GM21423 (cell line): ENCODE results near the gene IL22RA2.
A peak's percentile ranks its signal among the peaks of the same experiment; 100 is the strongest.

Source experiments
- ATAC-seq: cut with Tn5 transposase; IDR thresholded peaks from one replicate; pipeline ENCODE4 v1.9.1; 2021; ENCODE audit warnings: mild to moderate bottlenecking, moderate library complexity; ENCODE audit not compliant: unreplicated experiment

IL22RA2 gene

DNA sequence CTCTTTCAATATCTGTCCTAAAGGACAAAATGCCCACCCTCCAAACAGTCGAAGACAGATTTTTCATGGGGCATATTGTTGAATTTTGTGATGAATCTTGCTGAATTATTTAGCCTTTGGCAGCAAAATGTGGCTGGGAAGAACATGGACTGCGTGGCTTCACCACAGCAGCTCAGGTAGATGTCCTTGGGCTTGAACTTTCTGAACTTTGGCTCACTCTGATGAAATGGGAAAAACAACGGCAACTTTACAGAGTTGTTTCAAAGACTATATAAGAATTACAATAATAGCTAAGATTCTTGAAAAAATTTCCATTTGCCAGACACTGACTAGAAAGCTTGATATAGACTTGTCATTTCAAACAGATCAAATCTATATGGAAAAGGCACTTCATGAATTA lies 75.9 kb downstream of the IL22RA2 start:
- no peak for ATAC-seq

DNA sequence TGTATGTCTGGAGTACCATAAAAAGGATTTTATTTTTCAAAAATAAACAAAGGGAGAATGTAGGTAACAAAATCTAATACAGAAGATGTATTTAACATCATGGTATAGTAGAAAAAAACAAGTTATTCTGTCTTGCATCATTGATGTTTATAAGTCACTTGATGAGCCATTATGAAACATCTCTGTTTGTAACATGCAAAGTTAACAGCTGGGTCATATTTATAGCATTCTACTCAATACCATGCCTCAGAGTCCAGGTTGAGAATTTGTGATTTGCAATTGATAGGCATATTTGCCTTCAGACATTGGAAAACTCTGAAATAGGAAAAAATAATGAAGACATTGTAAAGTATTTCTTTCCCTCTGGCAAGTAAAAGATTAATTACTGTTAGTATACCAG lies 76.4 kb downstream of the IL22RA2 start:
- peak; percentile 31 for ATAC-seq

DNA sequence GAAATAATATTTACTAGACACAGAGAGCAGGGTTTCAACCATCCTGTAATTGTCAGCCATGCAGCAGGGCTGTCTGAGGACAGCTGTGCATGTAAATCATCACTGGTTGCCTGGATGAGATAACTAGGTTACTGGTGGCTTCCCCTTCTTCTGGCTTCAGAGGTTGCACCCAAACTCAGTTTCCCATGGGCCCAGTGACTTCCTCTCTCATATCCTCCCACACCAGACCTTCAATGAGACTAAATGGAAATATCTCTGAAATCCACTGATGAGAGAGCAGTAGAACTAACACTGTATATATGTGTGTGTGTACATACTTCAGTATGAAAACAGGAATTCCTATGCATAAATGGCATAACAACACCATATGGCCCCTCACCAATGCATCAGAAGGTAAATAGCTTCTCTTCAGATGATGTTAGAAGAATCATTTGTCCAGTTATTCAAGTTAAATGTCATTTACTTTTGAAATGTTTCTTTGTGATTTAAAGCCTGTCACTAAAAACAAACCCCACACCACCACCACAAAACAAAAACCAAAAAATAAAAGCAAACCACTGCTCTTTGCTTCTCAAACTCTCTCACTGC lies 77.7 kb downstream of the IL22RA2 start:
- peak; percentile 71 for ATAC-seq

DNA sequence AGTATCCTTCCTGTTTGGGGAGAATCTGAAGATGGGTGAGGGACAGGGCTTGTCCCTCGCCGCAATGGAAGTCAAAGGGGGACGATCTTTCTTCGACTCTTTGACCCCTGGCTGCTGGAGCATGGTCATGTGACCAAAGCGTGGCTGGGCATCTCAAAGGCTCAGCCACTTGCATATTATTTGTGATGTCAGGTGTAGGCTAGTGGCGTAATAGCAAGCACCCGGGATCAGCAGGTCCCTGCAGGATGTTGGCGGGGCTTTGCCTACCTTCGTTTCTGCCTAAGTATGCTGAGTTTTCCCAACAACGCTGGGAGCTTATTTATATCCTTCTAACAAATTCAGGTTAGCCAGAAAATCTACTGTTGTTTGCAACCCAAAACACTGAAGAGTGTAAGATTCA lies 78.4 kb downstream of the IL22RA2 start:
- no peak for ATAC-seq

DNA sequence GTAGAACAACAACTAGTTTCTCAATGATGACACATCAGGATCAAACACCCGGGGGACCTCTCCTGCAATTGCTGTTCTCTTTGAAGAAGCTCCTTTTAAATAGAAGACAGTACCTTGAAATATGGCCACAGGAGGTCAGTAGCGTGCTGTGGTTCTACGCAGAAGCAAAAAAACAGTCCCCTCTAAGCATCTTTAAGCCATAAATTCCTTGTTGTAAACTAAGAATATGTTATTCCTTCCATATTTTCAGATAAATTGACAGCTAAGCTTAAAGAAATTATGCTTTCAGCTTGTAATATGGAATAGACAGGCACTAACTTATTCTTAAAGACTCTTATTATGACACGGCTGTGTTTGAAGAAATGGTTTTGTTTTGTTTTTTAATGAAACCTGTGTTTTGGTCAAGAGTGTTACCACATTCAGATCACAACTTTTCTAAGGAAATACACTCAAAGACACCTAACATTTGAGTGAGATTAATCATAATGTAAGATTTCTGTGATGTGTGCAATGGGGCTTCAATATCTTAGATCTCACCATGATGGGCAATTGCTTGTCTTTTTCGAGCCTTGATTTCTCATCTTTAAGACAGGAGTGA lies 78.9 kb downstream of the IL22RA2 start:
- ATAC-seq: no peak
